Uterus (tissue), 4 donors: ENCODE measurements around the gene GALNT14. TPM values are rescaled to one million over a fixed set of nuclear protein-coding genes. Genes with fewer than 3 reads are reported as not detected.

Experiments
- DNase-seq, 2 donors: peaks; one replicate each; pipeline ENCODE4 v3.0.0-alpha.2; 2019 to 2020
- H3K27ac ChIP-seq, 2 donors: fragments of 200-600 bp; sonication (generic); 1 replicate in 1 of 2; 2 replicates in 1 of 2; pipeline ENCODE4 v1.5.1; 2016 to 2018
- H3K27me3 ChIP-seq, 2 donors: fragments of 200-600 bp; sonication (generic); one replicate each; pipeline ENCODE4 v1.5.1; 2018 to 2019; ENCODE audit warnings: control low read depth in 1 of 2
- H3K36me3 ChIP-seq, 2 donors: fragments of 200-600 bp; sonication (generic); one replicate each; pipeline ENCODE4 v1.5.1; 2019; ENCODE audit warnings: control low read depth in 1 of 2
- H3K4me1 ChIP-seq, 2 donors: fragments of 200-600 bp; sonication (generic); one replicate each; pipeline ENCODE4 v1.5.1; 2018 to 2019; ENCODE audit warnings: control low read depth in 1 of 2
- H3K4me3 ChIP-seq, 2 donors: fragments of 200-600 bp; sonication (generic); 1 replicate in 1 of 2; 2 replicates in 1 of 2; pipeline ENCODE4 v1.5.1; 2018 to 2019; ENCODE audit warnings: mild to moderate bottlenecking in 1 of 2
- H3K9me3 ChIP-seq, 2 donors: fragments of 200-600 bp; sonication (generic); one replicate each; pipeline ENCODE4 v1.5.1; 2019; ENCODE audit warnings: control low read depth in 1 of 2
- POLR2A ChIP-seq, 2 donors: fragments of 450-650 bp; IDR thresholded peaks; one replicate each; pipeline ENCODE4 v1.6.1; 2016; ENCODE audit warnings: antibody characterized with exemption in 2 of 2, mild to moderate bottlenecking in 1 of 2, moderate library complexity in 1 of 2
- intact Hi-C: fragments of 100-400 bp; cut with DNase I; formaldehyde crosslinking; loops from one replicate; pipeline ENCODE4 v1.15.1; 2023; ENCODE audit warnings: low total_unique reads
- total RNA-seq, 4 donors: library from RNA; depleted of rRNA in 3 of 4; stranded (reverse); fragments of >200 nt in 3 of 4; gene quantifications; one replicate each; pipeline versions ENCODE4 v1.1.0 to v1.2.4, GENCODE V29; 2014 to 2023
- TF ChIP-seq, protein P1 (sequence below), 4 experiments: fragments of 200-600 bp in 2 of 4; fragments of 450-650 bp in 2 of 4; sonication (generic) in 2 of 4; IDR thresholded peaks; one replicate each; pipeline ENCODE4 v1.5.1; 2016 to 2019; ENCODE audit warnings: antibody characterized with exemption in 4 of 4, mild to moderate bottlenecking in 2 of 4, moderate library complexity in 1 of 4
- donor health status: DM: yes; HTN: yes; CAD: no.

GALNT14 gene
- total RNA-seq, 4 donors from 2014 or later = 0.58 to 4.0 TPM; not detected in 2

DNA sequence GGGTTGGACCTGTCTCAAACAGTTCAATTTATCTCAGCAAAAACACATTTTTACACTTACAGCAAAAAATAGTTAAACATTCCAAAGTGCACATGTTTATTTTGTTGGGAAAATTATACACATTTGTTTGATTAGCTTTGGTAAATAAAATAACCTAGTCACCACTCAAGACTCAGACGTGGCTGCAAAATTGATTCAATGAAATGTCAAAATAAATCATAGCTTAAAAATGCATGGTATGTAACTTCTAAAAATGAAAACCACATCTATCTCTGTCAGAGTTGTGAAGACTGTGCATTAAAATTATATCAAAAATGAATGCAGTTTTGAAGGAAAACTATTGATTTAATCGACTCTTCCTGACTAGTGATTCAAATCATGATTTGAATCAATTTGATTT, 56.7 kb downstream of the GALNT14 start:
- no peak overlapping the region for H3K27ac ChIP-seq
- H3K9me3 ChIP-seq = no peaks in the 10 kb centered on the region
- intact Hi-C loops = no loop called here
- no peaks in the 10 kb centered on the region for H3K4me1 ChIP-seq
- no peaks in the 10 kb centered on the region for H3K36me3 ChIP-seq
- no peaks in the 10 kb centered on the region for H3K27me3 ChIP-seq
- no peak overlapping the region for H3K4me3 ChIP-seq
- TF ChIP-seq, protein P1, sequence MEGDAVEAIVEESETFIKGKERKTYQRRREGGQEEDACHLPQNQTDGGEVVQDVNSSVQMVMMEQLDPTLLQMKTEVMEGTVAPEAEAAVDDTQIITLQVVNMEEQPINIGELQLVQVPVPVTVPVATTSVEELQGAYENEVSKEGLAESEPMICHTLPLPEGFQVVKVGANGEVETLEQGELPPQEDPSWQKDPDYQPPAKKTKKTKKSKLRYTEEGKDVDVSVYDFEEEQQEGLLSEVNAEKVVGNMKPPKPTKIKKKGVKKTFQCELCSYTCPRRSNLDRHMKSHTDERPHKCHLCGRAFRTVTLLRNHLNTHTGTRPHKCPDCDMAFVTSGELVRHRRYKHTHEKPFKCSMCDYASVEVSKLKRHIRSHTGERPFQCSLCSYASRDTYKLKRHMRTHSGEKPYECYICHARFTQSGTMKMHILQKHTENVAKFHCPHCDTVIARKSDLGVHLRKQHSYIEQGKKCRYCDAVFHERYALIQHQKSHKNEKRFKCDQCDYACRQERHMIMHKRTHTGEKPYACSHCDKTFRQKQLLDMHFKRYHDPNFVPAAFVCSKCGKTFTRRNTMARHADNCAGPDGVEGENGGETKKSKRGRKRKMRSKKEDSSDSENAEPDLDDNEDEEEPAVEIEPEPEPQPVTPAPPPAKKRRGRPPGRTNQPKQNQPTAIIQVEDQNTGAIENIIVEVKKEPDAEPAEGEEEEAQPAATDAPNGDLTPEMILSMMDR (IDR thresholded peaks at IDR 0.05) = no peak
- no peak for TF ChIP-seq POLR2A (IDR thresholded peaks at IDR 0.05)
- no peak for DNase-seq

DNA sequence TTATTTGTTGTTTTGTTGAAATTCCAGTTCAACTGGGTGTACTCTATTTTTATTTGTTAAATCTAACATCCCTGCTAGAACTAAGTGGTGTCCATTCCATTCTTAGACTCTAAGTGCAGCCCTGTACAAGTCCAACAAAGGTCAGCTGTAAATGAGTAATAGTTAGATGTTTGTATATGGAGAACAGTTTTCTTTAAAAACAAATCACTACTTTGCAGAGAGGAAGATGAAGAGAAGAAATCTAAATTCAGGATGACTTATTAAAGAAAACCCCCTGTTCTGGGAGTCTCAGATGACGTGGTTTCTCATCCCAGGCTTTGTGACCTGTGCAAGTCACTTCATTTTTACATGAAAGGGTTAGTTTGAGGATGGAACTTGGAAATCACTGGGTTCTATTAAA, 57.9 kb downstream of the GALNT14 start:
- intact Hi-C loops = no loop called here
- Histone ChIP-seq H3K9me3 (no peaks in the 10 kb centered on the region), H3K36me3 (no peaks in the 10 kb centered on the region), H3K27ac (no peak overlapping the region), H3K27me3 (no peaks in the 10 kb centered on the region), H3K4me1 (no peaks in the 10 kb centered on the region), H3K4me3 (no peak overlapping the region)
- DNase-seq = no peak
- TF ChIP-seq POLR2A (IDR thresholded peaks at IDR 0.05) = no peak
- TF ChIP-seq, protein P1 (IDR thresholded peaks at IDR 0.05) = no peak

DNA sequence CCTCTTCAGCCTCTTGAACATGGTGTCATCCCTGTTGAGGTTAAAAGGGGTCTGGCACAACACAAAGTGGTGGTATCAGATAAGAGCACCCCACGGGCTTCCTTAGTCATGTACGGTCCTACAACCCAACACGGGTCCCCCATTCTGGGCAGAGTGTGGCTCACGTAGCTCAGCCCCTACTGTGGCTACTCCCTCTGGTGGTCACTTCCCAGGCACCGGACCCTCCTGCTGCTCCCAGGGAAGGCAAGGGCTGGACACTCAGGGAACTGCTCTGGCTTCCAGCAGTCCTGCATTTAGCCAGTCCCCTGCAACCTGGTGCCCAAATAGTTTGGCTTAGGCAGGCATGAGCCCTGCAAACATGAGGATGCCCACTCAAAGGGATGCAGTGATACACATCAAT, 58.6 kb downstream of the GALNT14 start:
- no peak overlapping the region for H3K4me3 ChIP-seq
- no peak for TF ChIP-seq POLR2A (IDR thresholded peaks at IDR 0.05)
- TF ChIP-seq, protein P1 (IDR thresholded peaks at IDR 0.05) = no peak
- H3K27ac ChIP-seq = no peak overlapping the region
- no peak for DNase-seq
- H3K36me3 ChIP-seq = no peaks in the 10 kb centered on the region
- intact Hi-C loops = no loop called here
- no peaks in the 10 kb centered on the region for H3K9me3 ChIP-seq
- H3K4me1 ChIP-seq = no peaks in the 10 kb centered on the region
- H3K27me3 ChIP-seq = no peaks in the 10 kb centered on the region

DNA sequence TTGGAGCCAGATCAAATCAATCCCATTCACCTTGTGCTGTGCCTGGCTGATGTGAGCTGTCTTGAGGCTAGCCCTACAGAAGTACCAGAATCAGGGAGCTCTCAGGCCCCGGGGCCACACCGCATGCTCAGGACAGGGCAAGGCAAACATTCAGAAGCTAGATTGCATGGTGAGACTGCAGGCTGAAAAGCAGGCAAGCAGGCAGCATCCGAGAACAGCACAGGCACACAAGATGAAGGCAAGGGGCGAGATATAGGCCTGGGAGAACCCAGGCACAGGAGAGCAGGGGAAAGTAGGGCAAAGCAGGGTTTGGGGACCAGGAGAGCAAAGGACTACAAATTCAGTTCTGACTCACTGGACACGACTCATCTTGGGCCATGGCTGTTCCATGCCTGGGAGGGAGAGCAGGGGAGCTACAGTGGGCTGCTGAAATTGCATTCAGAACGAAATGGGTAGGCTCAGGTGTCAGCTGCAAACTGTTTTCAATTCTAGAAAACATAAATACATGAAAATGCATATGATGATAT, 59.6 kb downstream of the GALNT14 start:
- no peaks in the 10 kb centered on the region for H3K36me3 ChIP-seq
- no peaks in the 10 kb centered on the region for H3K9me3 ChIP-seq
- H3K27me3 ChIP-seq = no peaks in the 10 kb centered on the region
- H3K4me3 ChIP-seq = no peak overlapping the region
- no peaks in the 10 kb centered on the region for H3K4me1 ChIP-seq
- no peak for DNase-seq
- no peak overlapping the region for H3K27ac ChIP-seq
- intact Hi-C loops = no loop called here
- TF ChIP-seq, protein P1 (IDR thresholded peaks at IDR 0.05) = no peak

DNA sequence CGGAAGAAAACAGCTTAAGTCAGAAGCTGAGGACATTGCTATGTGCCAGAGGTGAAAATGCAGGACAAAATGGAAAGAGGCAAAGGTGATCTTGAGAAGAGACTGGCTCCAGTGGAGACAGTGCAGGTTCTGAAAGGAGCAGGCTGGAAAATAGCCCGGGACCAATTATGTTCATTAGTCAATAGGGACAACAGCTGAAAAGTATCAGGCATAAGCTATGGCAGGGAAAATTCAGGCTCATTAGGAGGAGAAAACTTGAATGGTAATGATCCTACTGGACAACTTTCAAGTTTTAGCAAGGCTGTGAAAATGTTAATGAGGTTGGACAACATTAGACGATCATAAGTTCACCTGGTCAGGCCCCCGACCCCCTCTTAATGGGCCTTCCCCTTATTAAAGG, 60.2 kb downstream of the GALNT14 start:
- Histone ChIP-seq H3K27ac (no peak overlapping the region), H3K4me3 (no peak overlapping the region), H3K36me3 (no peaks in the 10 kb centered on the region), H3K4me1 (no peaks in the 10 kb centered on the region), H3K9me3 (no peaks in the 10 kb centered on the region), H3K27me3 (no peaks in the 10 kb centered on the region)
- DNase-seq = no peak
- intact Hi-C loops = no loop called here
- TF ChIP-seq POLR2A (IDR thresholded peaks at IDR 0.05) = no peak
- TF ChIP-seq, protein P1 (IDR thresholded peaks at IDR 0.05) = no peak
